HepG2 (cell line): ENCODE measurements around the gene PROX1. TPM values are rescaled to one million over a fixed set of nuclear protein-coding genes. Genes with fewer than 3 reads are reported as not detected.
A peak's percentile ranks its signal among the peaks of the same experiment; 100 is the strongest.

Experiments
- DNMT1 ChIP-seq: sonication (generic); formaldehyde crosslinking; IDR thresholded peaks from 2 replicates; pipeline ENCODE4 v1.5.1; 2020; ENCODE audit warnings: mild to moderate bottlenecking, missing genetic modification reagents
- FOXM1 ChIP-seq: sonication (generic); formaldehyde crosslinking; IDR thresholded peaks from 2 replicates; pipeline ENCODE4 v1.5.0; 2020; ENCODE audit warnings: missing genetic modification reagents
- KAT8 ChIP-seq: IDR thresholded peaks from 2 replicates; pipeline ENCODE4 v1.6.1; 2016; ENCODE audit warnings: missing genetic modification reagents, missing compliant biosample characterization
- PCBP2 ChIP-seq: fragments of 200-400 bp; formaldehyde crosslinking; optimal IDR thresholded peaks from 2 replicates; pipeline ENCODE3; 2018; ENCODE audit warnings: low read length, low read depth; ENCODE audit not compliant: poor library complexity, severe bottlenecking
- PRPF4 ChIP-seq: fragments of 200-400 bp; formaldehyde crosslinking; IDR thresholded peaks from 2 replicates; pipeline ENCODE4 v1.6.1; 2016; ENCODE audit warnings: low read length, low read depth; ENCODE audit not compliant: poor library complexity, severe bottlenecking
- RNF2 ChIP-seq: fragments of 450-650 bp; conservative IDR thresholded peaks from 2 replicates; pipeline ENCODE4 v1.6.1; 2016; ENCODE audit warnings: low read depth
- SKI ChIP-seq: fragments of 450-650 bp; IDR thresholded peaks from one replicate; pipeline ENCODE4 v1.6.1; 2018; ENCODE audit warnings: mild to moderate bottlenecking; ENCODE audit not compliant: partially characterized antibody
- SNAPC2 ChIP-seq: sonication (generic); formaldehyde crosslinking; IDR thresholded peaks from 2 replicates; pipeline ENCODE4 v1.8.1; 2022; ENCODE audit warnings: mild to moderate bottlenecking, missing genetic modification reagents
- SRF ChIP-seq: IDR thresholded peaks from 2 replicates; pipeline ENCODE4 v1.6.1; 2011; ENCODE audit warnings: mild to moderate bottlenecking, low read depth, low read length, moderate library complexity
- TMF1 ChIP-seq: sonication (generic); formaldehyde crosslinking; IDR thresholded peaks from 2 replicates; pipeline ENCODE4 v1.8.1; 2022; ENCODE audit warnings: low read depth, missing genetic modification reagents
- ZKSCAN8 ChIP-seq: IDR thresholded peaks from 2 replicates; pipeline ENCODE4 v1.6.1; 2016; ENCODE audit warnings: borderline replicate concordance, missing genetic modification reagents, missing compliant biosample characterization
- ZMYM3 ChIP-seq: sonication (generic); formaldehyde crosslinking; IDR thresholded peaks from 2 replicates; pipeline ENCODE4 v1.5.1; 2020; ENCODE audit warnings: mild to moderate bottlenecking, missing genetic modification reagents
- ZNF207 ChIP-seq: fragments of 450-650 bp; IDR thresholded peaks from 2 replicates; pipeline ENCODE4 v1.6.1; 2016; ENCODE audit warnings: antibody characterized with exemption, borderline replicate concordance
- ZNF260 ChIP-seq: sonication (generic); formaldehyde crosslinking; IDR thresholded peaks from 2 replicates; pipeline ENCODE4 v1.4.0; 2020; ENCODE audit warnings: missing genetic modification reagents, low read depth, mild to moderate bottlenecking, borderline replicate concordance
- ZNF343 ChIP-seq: sonication (generic); formaldehyde crosslinking; IDR thresholded peaks from 2 replicates; pipeline ENCODE4 v1.4.0; 2020; ENCODE audit warnings: mild to moderate bottlenecking, missing genetic modification reagents
- ZNF556 ChIP-seq: sonication (generic); formaldehyde crosslinking; IDR thresholded peaks from 2 replicates; pipeline ENCODE4 v1.4.0; 2020; ENCODE audit warnings: mild to moderate bottlenecking, missing genetic modification reagents, borderline replicate concordance
- ZNF749 ChIP-seq: sonication (generic); formaldehyde crosslinking; IDR thresholded peaks from 2 replicates; pipeline ENCODE4 v1.8.0; 2022; ENCODE audit warnings: mild to moderate bottlenecking, missing genetic modification reagents, moderate library complexity, borderline replicate concordance
- polyA plus RNA-seq, 8 experiments: library from polyadenylated mRNA; depleted of rRNA in 3 of 8; stranded (reverse) in 7 of 8; unstranded in 1 of 8; fragments of >200 nt; fragmentation: Illumina TruSeq in 4 of 8; extraction: Trizol in 4 of 8; gene quantifications; 2 replicates each; pipeline versions ENCODE4 v1.2.1 to v1.2.3, GENCODE V29; 2011 to 2016; ENCODE audit warnings: low read depth in 4 of 8, missing spikeins in 1 of 8, mixed read lengths in 1 of 8; ENCODE audit not compliant: insufficient read depth in 1 of 8
- total RNA-seq, 5 experiments: library from RNA; depleted of rRNA; stranded (reverse); fragments of >200 nt; fragmentation: Illumina TruSeq; extraction: Trizol; gene quantifications; 2 replicates each; pipeline ENCODE4 v1.2.3, GENCODE V29; 2016; ENCODE audit warnings: low read depth in 1 of 5
- TF ChIP-seq, protein P1 (sequence below): sonication (generic); formaldehyde crosslinking; IDR thresholded peaks from 2 replicates; pipeline ENCODE4 v1.9.0; 2021; ENCODE audit warnings: missing genetic modification reagents, borderline replicate concordance
- TF ChIP-seq, protein P2 (sequence below): sonication (generic); formaldehyde crosslinking; IDR thresholded peaks from 2 replicates; pipeline ENCODE4 v1.4.0; 2020; ENCODE audit warnings: mild to moderate bottlenecking, missing genetic modification reagents
- TF ChIP-seq, protein P3 (sequence below): sonication (generic); formaldehyde crosslinking; IDR thresholded peaks from 2 replicates; pipeline ENCODE4 v1.4.0; 2020; ENCODE audit warnings: mild to moderate bottlenecking, missing genetic modification reagents
- TF ChIP-seq, protein P4 (sequence below): IDR thresholded peaks from 2 replicates; pipeline ENCODE4 v1.6.1; 2012; ENCODE audit warnings: inconsistent platforms
- TF ChIP-seq, protein P5 (sequence below): sonication (generic); formaldehyde crosslinking; IDR thresholded peaks from 2 replicates; pipeline ENCODE4 v1.4.0; 2020; ENCODE audit warnings: missing genetic modification reagents, borderline replicate concordance
- TF ChIP-seq, protein P6 (sequence below): sonication (generic); formaldehyde crosslinking; IDR thresholded peaks from 2 replicates; pipeline ENCODE4 v1.5.0; 2020; ENCODE audit warnings: missing genetic modification reagents

Gene PROX1
- total and polyA plus RNA-seq, 2 of the 13 experiments (the other 11 are each of a cell fraction or from before 2014, with no cell fraction given) = 12.3 to 30.2 TPM

DNA sequence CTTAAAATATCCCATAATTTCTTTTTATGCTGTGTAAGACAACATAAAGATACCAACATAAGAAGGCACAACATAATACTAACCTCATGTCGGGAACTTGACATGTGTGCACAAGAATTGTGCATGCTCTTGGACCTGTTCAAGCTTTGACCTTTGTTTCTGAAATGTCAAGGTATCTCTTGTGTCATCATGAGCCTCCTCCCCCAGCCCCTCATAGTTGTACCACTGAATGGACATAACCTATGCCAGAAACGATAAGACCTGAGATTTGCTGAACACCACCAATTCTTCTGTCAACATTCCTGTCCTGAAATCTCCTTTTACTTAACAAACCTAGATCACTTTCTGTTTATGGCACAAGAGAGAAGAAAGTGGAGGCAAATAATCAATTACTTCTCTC, 29.4 kb upstream of the PROX1 start (continued):
- TF ChIP-seq, protein P1, sequence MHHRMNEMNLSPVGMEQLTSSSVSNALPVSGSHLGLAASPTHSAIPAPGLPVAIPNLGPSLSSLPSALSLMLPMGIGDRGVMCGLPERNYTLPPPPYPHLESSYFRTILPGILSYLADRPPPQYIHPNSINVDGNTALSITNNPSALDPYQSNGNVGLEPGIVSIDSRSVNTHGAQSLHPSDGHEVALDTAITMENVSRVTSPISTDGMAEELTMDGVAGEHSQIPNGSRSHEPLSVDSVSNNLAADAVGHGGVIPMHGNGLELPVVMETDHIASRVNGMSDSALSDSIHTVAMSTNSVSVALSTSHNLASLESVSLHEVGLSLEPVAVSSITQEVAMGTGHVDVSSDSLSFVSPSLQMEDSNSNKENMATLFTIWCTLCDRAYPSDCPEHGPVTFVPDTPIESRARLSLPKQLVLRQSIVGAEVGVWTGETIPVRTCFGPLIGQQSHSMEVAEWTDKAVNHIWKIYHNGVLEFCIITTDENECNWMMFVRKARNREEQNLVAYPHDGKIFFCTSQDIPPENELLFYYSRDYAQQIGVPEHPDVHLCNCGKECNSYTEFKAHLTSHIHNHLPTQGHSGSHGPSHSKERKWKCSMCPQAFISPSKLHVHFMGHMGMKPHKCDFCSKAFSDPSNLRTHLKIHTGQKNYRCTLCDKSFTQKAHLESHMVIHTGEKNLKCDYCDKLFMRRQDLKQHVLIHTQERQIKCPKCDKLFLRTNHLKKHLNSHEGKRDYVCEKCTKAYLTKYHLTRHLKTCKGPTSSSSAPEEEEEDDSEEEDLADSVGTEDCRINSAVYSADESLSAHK (CRISPR knock-in tag) = no peak
- TF ChIP-seq, protein P2, sequence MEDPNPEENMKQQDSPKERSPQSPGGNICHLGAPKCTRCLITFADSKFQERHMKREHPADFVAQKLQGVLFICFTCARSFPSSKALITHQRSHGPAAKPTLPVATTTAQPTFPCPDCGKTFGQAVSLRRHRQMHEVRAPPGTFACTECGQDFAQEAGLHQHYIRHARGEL (CRISPR knock-in tag) = no peak
- TF ChIP-seq ZNF207 (no peak), SKI (no peak), SNAPC2 (CRISPR knock-in tag) (no peak), PCBP2 (no peak), SRF (no peak), ZNF260 (CRISPR knock-in tag) (no peak), PRPF4 (no peak), ZNF343 (CRISPR knock-in tag) (no peak), FOXM1 (no peak), ZNF556 (CRISPR knock-in tag) (no peak), ZMYM3 (CRISPR knock-in tag) (peak; percentile 42; the same call in 1 of the 2 replicates), ZKSCAN8 (CRISPR knock-in tag) (no peak), TMF1 (CRISPR knock-in tag) (no peak), DNMT1 (CRISPR knock-in tag) (no peak), KAT8 (CRISPR knock-in tag) (no peak), ZNF749 (CRISPR knock-in tag) (no peak), RNF2 (no peak)
- TF ChIP-seq, protein P3, sequence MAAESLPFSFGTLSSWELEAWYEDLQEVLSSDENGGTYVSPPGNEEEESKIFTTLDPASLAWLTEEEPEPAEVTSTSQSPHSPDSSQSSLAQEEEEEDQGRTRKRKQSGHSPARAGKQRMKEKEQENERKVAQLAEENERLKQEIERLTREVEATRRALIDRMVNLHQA (CRISPR knock-in tag) = no peak
- TF ChIP-seq, protein P4, sequence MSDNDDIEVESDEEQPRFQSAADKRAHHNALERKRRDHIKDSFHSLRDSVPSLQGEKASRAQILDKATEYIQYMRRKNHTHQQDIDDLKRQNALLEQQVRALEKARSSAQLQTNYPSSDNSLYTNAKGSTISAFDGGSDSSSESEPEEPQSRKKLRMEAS = peak; percentile 64
- TF ChIP-seq, protein P5, sequence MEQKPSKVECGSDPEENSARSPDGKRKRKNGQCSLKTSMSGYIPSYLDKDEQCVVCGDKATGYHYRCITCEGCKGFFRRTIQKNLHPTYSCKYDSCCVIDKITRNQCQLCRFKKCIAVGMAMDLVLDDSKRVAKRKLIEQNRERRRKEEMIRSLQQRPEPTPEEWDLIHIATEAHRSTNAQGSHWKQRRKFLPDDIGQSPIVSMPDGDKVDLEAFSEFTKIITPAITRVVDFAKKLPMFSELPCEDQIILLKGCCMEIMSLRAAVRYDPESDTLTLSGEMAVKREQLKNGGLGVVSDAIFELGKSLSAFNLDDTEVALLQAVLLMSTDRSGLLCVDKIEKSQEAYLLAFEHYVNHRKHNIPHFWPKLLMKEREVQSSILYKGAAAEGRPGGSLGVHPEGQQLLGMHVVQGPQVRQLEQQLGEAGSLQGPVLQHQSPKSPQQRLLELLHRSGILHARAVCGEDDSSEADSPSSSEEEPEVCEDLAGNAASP = peak; percentile 65; the same call in 1 of the 2 replicates
- TF ChIP-seq, protein P6, sequence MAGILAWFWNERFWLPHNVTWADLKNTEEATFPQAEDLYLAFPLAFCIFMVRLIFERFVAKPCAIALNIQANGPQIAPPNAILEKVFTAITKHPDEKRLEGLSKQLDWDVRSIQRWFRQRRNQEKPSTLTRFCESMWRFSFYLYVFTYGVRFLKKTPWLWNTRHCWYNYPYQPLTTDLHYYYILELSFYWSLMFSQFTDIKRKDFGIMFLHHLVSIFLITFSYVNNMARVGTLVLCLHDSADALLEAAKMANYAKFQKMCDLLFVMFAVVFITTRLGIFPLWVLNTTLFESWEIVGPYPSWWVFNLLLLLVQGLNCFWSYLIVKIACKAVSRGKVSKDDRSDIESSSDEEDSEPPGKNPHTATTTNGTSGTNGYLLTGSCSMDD (CRISPR knock-in tag) = no peak
